GM23248 (cell line): Measurements from ENCODE around the gene KL.

Experiments
- EZH2 ChIP-seq: fragments of 200-600 bp; sonication (generic); IDR thresholded peaks from 2 replicates; pipeline ENCODE4 v1.6.1; 2018; ENCODE audit warnings: antibody characterized with exemption, mild to moderate bottlenecking; ENCODE audit not compliant: insufficient read depth, poor library complexity, severe bottlenecking
- EZH2phosphoT487 ChIP-seq: fragments of 200-600 bp; sonication (generic); IDR thresholded peaks from 2 replicates; pipeline ENCODE4 v1.6.1; 2018; ENCODE audit warnings: antibody characterized with exemption, moderate library complexity, mild to moderate bottlenecking, low read depth; ENCODE audit not compliant: insufficient read depth

DNA sequence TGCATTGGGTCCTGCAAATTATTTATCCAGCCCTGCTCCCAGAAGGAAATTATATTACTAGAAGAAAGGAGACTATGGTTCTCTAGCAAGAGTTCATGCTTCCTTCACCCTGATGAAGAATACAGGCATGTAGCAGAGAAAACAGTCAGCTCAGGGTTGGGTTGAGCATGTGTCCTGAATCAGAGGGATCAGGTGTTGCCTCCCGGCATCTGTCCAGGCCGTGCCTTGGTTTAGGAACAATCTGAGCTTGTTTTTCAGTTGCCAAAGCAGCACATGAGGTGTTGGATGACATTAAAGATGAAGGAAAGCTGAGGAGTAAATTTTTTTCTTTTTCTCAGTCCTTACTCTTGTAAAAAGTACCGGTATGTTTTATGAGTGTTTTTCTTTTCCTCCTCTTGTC is 62.0 kb downstream of the KL start:
- TF ChIP-seq EZH2 (no peak), EZH2phosphoT487 (no peak)
